Stimulated activated CD4-positive, alpha-beta T cell treated with anti-CD3 and anti-CD28 coated beads, Interleukin-4, amount 100 ng/mL, for 24 hours (primary cell): ENCODE measurements around the gene HMCN1.

Experiments used
- DNase-seq: peaks from one replicate; pipeline ENCODE4 v3.0.0-alpha.2; 2020

Gene HMCN1

GRCh38 chr1:185972096-185972850 is 238.1 kb downstream of the HMCN1 start:
- DNase-seq = no peak

GRCh38 chr1:185973645-185974044 is 239.5 kb downstream of the HMCN1 start:
- no peak for DNase-seq

DNA sequence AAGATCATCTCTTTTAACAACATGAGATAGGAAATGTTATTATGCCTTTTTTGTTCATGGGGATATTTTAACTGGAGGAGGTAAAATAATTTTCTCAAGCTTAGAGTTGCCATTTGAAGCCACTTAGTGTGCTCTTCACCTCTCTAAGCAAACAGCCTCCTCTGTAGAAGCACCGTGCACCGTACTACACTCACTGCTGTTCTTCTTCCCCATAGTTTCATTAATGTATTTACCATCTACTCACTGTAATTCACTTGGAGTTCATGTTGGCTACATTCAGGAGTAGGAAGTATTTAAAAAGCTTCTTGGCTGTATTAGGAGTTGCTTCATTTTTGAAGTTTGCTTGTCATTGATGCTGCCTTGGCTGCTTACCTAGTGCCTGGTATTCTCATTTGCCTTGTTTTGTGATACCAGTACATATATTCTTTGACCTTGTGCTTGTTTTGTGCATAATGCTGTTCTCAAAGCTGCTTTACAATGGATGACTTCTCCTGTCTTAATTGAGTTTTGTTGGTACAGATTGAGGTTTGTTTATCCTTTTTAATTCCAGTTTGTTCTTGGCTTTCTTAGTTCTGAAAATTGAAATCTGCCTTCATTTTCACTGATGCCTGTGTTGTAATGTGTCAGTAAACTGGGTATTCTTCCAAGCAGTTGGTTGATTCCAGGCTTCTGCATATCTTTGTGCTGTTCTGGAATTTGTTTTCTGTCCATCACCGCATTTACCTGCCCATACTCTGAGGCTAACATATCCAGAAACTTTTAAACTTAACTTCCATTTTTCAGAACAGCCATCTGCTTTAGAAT is 240.4 kb downstream of the HMCN1 start:
- DNase-seq = no peak

GRCh38 chr1:185980891-185981290 is 246.7 kb downstream of the HMCN1 start:
- DNase-seq = no peak

- DNase-seq = no peak
Measured at GRCh38 chr1:185984113-185984836, 250.1 kb downstream of the HMCN1 start.

DNA sequence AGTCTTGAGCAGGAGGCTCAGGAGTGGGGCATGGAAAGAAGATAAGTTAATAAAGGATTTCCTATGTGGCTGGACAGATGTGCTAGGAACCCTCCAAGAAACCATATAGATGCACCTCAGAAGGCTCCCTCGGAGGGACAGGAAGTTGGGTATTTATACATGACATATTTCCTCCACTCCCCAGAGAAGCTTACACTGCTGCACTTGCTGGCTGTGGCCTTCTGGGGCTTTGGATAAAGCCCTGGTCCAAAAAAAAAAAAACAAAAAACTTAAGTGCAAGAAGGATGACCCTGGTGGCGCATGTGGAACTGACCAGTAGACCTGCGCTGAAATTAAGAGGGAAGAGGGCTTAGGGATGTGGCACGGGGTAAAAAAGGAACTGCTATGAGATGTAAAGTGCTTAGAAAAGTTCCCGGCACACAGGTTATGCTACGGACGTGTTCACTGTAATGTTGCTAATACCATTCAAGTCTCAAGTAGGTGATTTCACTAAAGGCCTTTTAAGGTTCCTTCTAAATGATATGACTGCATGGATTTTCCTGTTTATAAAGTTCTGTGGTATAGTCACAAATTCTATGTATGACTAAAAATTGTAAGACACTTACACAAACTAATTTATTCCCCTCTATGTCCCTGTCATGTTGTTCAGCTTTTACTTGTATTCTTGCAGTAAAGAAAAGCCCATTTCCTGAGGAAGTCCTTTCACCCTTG is 253.6 kb downstream of the HMCN1 start:
- no peak for DNase-seq

DNA sequence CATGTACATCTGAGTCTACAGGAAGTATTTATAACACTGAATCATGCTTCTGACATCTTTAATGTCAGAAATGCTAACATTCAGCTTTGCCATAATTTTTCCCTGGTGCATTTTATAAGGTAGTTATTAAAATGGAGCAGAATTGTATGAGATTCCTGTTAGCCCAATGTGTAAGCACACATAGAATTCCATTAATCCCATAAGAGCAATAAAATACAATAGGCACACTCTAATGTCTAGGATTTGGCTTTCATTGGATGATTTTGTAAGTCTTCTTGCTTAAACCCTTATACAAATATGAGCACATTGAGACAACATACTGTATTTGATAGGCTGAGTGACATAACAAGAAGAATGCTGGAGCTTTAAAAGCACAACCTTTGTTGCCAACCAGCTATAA is 256.4 kb downstream of the HMCN1 start:
- no peak for DNase-seq

DNA sequence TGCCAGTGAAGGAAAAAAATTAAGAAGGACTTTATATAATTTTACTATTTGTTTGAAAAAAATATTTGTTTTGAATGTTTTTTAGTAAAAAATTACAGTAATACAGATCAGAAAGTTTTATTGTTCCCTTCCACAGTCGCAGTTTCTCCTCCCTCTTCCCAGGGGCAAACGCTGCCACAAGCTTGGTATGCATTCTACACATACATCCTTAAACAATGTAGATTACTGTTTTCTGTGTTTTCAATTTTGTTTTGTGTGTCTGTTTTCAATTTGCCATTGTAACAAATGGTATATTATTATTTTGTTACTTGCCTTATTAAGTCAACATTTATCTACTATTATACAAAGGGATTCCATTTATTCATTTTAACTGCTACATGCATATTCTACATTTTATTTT is 257.1 kb downstream of the HMCN1 start:
- DNase-seq = no peak

- DNase-seq = no peak
Measured at GRCh38 chr1:185996211-185996610, 262.0 kb downstream of the HMCN1 start.

GRCh38 chr1:185998391-185998790 is 264.2 kb downstream of the HMCN1 start:
- no peak for DNase-seq

DNA sequence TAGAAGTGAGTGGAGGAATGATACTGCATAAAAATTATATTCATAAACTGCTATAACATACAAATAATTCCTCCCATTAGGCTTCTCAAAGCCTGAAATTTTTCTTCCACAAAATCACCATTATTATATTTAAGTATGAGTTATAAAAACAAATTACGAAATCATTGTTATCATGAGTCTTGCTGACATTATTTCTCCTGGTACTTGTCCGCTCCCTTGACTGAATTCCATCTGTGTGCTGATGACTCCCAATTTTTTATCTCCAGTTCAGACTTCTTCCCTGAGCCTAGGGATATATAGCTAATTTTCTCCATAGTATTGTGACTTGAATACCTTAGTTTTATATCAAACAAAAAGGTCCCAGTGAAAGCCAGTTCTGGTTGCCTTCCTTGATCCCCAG is 268.2 kb downstream of the HMCN1 start:
- no peak for DNase-seq

GRCh38 chr1:186009039-186009737 is 275.0 kb downstream of the HMCN1 start:
- no peak for DNase-seq

- DNase-seq = no peak
Measured at GRCh38 chr1:186014370-186015037, 280.3 kb downstream of the HMCN1 start.

DNA sequence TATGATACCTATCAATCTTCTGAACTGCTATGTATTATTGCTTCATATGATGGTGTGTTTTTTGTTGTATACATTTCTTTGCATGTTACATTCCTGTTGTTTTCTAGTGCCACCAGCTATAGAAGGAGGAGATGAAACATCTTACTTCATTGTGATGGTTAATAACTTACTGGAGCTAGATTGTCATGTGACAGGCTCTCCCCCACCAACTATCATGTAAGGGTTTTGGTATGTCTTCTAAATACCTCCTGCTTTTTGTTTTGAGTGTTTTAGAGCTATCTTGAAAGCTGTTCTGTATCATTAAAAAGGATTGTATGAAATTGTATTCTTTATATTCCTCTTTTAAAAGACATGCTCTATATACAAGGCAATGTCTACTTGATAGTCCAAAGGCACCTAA is 282.7 kb downstream of the HMCN1 start:
- DNase-seq = no peak

DNA sequence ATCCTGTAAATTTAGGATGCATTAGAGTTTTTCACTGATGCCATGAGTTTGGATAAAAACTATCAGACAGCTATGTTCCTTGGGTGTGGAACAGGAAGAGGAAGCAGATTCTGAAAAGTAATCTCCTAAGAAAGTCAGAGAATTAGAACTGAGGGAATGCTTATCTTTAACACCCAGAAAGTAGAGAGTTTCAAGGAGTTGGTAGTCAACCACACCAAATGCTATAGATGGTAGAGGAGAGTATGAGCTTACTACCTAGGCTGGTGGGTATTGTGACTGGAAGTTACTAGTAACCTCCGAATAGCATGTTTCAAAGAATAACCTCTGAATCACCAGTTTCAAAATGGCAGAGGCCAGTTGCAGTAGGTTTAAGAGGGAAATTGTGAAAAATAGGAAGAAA is 288.0 kb downstream of the HMCN1 start:
- DNase-seq = no peak

DNA sequence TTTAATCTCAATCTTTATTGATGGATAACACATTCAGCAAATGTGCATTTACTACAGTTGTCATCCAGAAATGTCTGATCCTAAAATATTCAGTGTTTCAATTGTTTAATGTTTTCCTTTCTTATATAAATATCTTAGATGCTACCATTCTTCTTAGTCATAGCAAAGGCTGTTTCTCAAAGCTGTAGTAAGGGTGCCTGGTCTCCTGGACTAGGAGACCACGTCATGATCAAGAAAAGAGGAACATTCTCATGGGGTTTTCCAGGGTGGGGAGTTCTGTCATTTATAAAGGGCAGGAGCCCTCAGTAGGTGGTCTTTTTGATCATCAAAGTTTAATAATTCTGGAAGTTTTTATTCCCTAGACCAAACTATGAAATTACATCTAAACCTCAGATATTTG is 292.8 kb downstream of the HMCN1 start:
- DNase-seq = no peak

DNA sequence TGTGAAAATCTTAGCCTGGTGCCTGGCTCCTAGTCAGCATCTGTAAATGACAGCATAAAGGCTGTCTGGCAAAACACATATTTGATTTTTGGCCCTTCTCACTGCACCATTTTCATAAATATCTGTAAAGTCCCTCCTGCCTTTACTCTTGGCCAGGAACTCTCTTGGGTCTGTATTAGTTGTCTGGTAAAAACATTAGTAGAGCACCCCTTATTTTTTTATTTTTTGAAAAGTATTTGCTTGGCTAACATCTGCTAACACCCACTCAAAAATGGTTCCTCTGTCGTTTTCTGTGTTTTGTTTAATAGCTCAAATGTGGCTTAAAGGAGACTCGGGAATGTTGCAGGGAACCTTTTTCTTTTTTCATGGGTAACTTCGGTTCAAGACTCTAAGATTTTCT is 293.4 kb downstream of the HMCN1 start:
- DNase-seq = no peak

GRCh38 chr1:186030453-186030852 is 296.3 kb downstream of the HMCN1 start:
- no peak for DNase-seq

DNA sequence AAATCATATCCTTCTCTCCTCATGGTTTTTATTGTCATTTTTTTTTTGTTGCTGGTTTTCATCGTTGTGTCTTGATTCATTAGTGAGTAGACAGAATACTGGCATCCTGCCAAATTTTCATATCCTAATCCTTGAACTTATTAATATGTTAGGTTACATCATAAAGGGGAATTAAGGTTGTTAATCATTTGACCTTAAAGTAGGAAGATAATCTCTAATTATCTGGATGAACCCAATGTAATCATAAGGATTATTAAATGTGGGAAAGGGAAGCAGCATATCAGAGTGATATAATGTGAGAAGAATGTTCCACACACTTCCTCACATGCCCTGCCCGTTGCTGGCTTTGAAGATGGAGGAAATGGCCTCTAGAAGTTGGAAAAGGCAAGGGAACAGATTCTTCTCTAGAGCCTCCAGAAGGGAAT is 299.7 kb downstream of the HMCN1 start:
- no peak for DNase-seq

DNA sequence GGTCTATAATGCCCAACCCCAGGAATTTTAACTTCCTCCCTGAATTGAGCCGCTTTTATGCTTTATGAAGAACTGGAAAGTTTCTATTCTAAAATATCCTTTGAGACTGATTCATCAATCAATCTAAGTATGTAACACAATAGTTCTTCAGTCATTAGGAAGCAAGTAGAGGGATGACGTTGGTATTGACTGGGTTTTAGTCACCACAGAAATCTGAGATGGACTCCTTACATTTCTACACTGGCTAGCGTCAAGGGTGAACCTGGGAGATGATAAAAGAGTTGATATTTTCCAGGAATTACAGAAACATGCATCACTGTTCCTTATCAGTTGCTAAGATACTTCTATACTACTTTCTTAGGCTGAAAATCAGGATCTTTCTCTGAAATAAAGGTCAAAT is 308.0 kb downstream of the HMCN1 start:
- DNase-seq = no peak

GRCh38 chr1:186043296-186043695 is 309.1 kb downstream of the HMCN1 start:
- DNase-seq = no peak
